HL-60 (cell line): ENCODE measurements around the gene PROC.

Experiments used
- DNase-seq, 2 experiments: peaks; one replicate each; pipeline ENCODE4 v3.0.0-alpha.2; 2010 to 2020; ENCODE audit warnings: low read depth in 1 of 2, low spot score in 1 of 2
- H3K27ac ChIP-seq: fragments of 250-450 bp; sonication (Bioruptor Pico); replicated peaks from 2 replicates; pipeline ENCODE4 v1.5.1; 2020; ENCODE audit warnings: mild to moderate bottlenecking, moderate library complexity
- H3K27me3 ChIP-seq: fragments of 250-450 bp; sonication (Bioruptor Pico); 2 replicates; pipeline ENCODE4 v1.5.1; 2021; ENCODE audit warnings: mild to moderate bottlenecking, moderate library complexity; ENCODE audit not compliant: insufficient read depth, poor library complexity, severe bottlenecking
- H3K4me3 ChIP-seq: replicated peaks from 2 replicates; pipeline ENCODE4 v1.5.1; 2011; ENCODE audit warnings: mild to moderate bottlenecking, control low read depth, low read length; ENCODE audit not compliant: insufficient read depth
- CTCF ChIP-seq: IDR thresholded peaks from one replicate; pipeline ENCODE4 v1.5.1; 2011; ENCODE audit warnings: low read length, control low read depth, inconsistent platforms; ENCODE audit not compliant: insufficient read depth
- GABPA ChIP-seq: IDR thresholded peaks from 2 replicates; pipeline ENCODE4 v1.6.1; 2012; ENCODE audit warnings: low read depth
- POLR2AphosphoS5 ChIP-seq: IDR thresholded peaks from 2 replicates; pipeline ENCODE4 v1.6.1; 2012; ENCODE audit warnings: low read depth
- REST ChIP-seq: IDR thresholded peaks from 2 replicates; pipeline ENCODE4 v1.6.1; 2012; ENCODE audit warnings: low read depth; ENCODE audit not compliant: insufficient replicate concordance
- SPI1 ChIP-seq: IDR thresholded peaks from 2 replicates; pipeline ENCODE4 v1.6.1; 2012; ENCODE audit warnings: low read depth, mild to moderate bottlenecking, borderline replicate concordance

Gene PROC

GRCh38 chr2:127465258-127465657 is 47.0 kb downstream of the PROC start:
- no peak for TF ChIP-seq REST
- TF ChIP-seq POLR2AphosphoS5 = no peak
- TF ChIP-seq SPI1 = no peak
- no peak for TF ChIP-seq CTCF
- TF ChIP-seq GABPA = no peak
- no peak overlapping the region for H3K4me3 ChIP-seq
- DNase-seq = no peak
- H3K27me3 ChIP-seq = no peaks in the 10 kb centered on the region
- H3K27ac ChIP-seq = no peak overlapping the region

- Histone ChIP-seq H3K4me3 (no peak overlapping the region), H3K27me3 (no peaks in the 10 kb centered on the region), H3K27ac (no peak overlapping the region)
- TF ChIP-seq SPI1 = no peak
- TF ChIP-seq GABPA = no peak
- no peak for TF ChIP-seq REST
- TF ChIP-seq CTCF = no peak
- no peak for TF ChIP-seq POLR2AphosphoS5
- DNase-seq = no peak
These were observed 50.8 kb downstream of the PROC start for GRCh38 chr2:127469051-127469450.

- TF ChIP-seq REST = no peak
- no peak for TF ChIP-seq CTCF
- no peak for TF ChIP-seq GABPA
- TF ChIP-seq SPI1 = no peak
- no peak for TF ChIP-seq POLR2AphosphoS5
- no peak overlapping the region for H3K4me3 ChIP-seq
- no peaks in the 10 kb centered on the region for H3K27me3 ChIP-seq
- DNase-seq = no peak
- H3K27ac ChIP-seq = no peak overlapping the region
These were observed 51.7 kb downstream of the PROC start for GRCh38 chr2:127469974-127470373.
